HG03135 (cell line): ENCODE measurements around the gene RAB4B.
"Not testable (repeated sequence)": the region's sequence is repeated elsewhere in the genome, so short reads cannot be mapped to it uniquely, and the experiment has no call there.

Experiments used
- ATAC-seq: cut with Tn5 transposase; IDR thresholded peaks from one replicate; pipeline ENCODE4 v1.9.1; 2021; ENCODE audit warnings: mild to moderate bottlenecking, moderate library complexity; ENCODE audit not compliant: unreplicated experiment

RAB4B gene

GRCh38 chr19:40777937-40778705 is at the start of gene RAB4B:
Gene RAB4B, plus strand, starts transcription at chr19:40778247. Its CDS starts 129 bp downstream, at chr19:40778376.
- peak; percentile 61 for ATAC-seq

- ATAC-seq, result not testable (repeated sequence)
Measured at GRCh38 chr19:40730065-40730464, 48.0 kb upstream of the RAB4B start.

- ATAC-seq, result not testable (repeated sequence)
Measured at GRCh38 chr19:40732304-40732703, 45.7 kb upstream of the RAB4B start.

GRCh38 chr19:40733149-40733548 is 44.9 kb upstream of the RAB4B start:
- no peak for ATAC-seq

- no peak for ATAC-seq
Measured at GRCh38 chr19:40735013-40735771, 42.9 kb upstream of the RAB4B start.

GRCh38 chr19:40736661-40737060 is 41.4 kb upstream of the RAB4B start:
- no peak for ATAC-seq

GRCh38 chr19:40737102-40737644 is 40.9 kb upstream of the RAB4B start:
- no peak for ATAC-seq

- ATAC-seq, result no peak
Measured at GRCh38 chr19:40739030-40739839, 38.8 kb upstream of the RAB4B start.

- no peak for ATAC-seq
Measured at GRCh38 chr19:40739871-40740703, 38.0 kb upstream of the RAB4B start.

- no peak for ATAC-seq
Measured at GRCh38 chr19:40740747-40741146, 37.3 kb upstream of the RAB4B start.

- no peak for ATAC-seq
Measured at GRCh38 chr19:40741527-40742390, 36.3 kb upstream of the RAB4B start.

- ATAC-seq, result no peak
Measured at GRCh38 chr19:40742477-40742876, 35.6 kb upstream of the RAB4B start.

GRCh38 chr19:40742886-40743285 is 35.2 kb upstream of the RAB4B start:
- ATAC-seq, result no peak

GRCh38 chr19:40743926-40744325 is 34.1 kb upstream of the RAB4B start:
- ATAC-seq, result no peak

GRCh38 chr19:40744554-40745401 is 33.3 kb upstream of the RAB4B start:
- ATAC-seq, result no peak

- no peak for ATAC-seq
Measured at GRCh38 chr19:40745402-40745780, 32.7 kb upstream of the RAB4B start.

- no peak for ATAC-seq
Measured at GRCh38 chr19:40747536-40747935, 30.5 kb upstream of the RAB4B start.
